Activated effector memory CD4-positive, alpha-beta T cell treated with Interleukin-2 at 50 U/mL for 16 hours (primary cell): Measurements from ENCODE around the gene MS4A8.
"Not testable (repeated sequence)": the region's sequence is repeated elsewhere in the genome, so short reads cannot be mapped to it uniquely, and the experiment has no call there.

ENCODE experiments used
- DNase-seq: peaks from one replicate; pipeline ENCODE4 v3.0.0-alpha.2; 2020

MS4A8 gene

DNA sequence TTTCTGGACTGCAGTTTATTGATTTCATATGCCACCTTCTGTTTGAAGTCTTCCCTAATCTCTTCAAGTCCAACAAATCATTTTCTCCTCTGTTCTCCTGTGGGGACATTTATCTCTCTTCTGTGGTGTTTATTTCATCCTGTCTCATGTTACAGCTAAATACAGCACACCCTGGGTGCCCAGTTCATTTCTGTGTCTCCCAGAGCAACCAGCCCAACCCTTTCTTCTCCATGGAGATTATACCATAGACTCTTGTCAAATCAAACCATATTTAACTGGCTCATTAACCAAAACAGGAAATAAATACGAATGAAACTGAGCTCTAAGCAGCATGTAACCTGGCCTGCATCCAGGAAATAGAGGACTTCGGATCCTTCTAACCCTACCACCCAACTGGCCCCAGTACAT lies at the start of gene MS4A8:
Gene MS4A8 (plus strand): TSS at position 329 of the 408 bp plus-strand sequence. CDS start 1,249 bp downstream, outside the sequence.
- no peak for DNase-seq

GRCh38 chr11:60657888-60658287 lies 41.5 kb upstream of the MS4A8 start:
- no peak for DNase-seq

DNA sequence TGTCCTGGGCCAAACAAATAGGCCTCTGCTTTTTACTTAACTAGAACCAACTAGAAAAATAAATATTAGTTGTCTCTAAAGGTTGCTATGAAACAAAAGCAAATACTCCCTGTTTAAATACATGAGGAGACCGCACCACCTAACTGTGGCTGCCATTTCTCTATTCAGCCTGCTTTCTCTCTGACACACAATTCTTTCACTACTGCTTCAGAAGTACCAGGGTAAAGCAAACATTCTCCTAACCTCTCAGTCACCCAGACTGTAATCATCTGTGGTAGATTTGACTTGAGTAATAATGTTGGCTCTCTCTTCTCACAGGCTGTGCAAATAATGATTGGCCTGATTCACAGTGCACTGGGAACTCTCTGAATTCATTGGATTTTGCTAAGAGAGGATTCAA lies 41.0 kb upstream of the MS4A8 start:
- DNase-seq = no peak

- DNase-seq = no peak
Measured at GRCh38 chr11:60672255-60672654, 27.2 kb upstream of the MS4A8 start.

DNA sequence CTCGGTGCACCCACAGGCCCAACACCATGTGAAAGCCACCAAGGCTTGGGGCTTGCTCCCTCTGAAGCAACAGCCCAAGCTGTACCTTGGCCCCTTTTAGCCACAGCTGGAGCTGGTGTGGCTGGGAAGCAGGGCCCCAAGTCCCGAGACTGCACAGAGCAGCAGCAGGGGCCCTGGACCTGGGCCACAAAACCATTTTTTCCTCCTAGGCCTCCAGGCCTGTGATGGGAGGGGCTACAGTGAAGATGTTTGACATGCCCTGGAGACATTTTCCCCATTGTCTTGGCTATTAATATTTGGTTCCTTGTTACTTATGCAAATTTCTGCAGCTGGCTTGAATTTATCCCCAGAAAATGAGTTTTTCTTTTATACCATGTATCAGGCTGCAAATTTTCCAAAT lies 21.2 kb upstream of the MS4A8 start:
- DNase-seq = not testable (repeated sequence)

GRCh38 chr11:60679879-60680278 lies 19.5 kb upstream of the MS4A8 start:
- DNase-seq = no peak

DNA sequence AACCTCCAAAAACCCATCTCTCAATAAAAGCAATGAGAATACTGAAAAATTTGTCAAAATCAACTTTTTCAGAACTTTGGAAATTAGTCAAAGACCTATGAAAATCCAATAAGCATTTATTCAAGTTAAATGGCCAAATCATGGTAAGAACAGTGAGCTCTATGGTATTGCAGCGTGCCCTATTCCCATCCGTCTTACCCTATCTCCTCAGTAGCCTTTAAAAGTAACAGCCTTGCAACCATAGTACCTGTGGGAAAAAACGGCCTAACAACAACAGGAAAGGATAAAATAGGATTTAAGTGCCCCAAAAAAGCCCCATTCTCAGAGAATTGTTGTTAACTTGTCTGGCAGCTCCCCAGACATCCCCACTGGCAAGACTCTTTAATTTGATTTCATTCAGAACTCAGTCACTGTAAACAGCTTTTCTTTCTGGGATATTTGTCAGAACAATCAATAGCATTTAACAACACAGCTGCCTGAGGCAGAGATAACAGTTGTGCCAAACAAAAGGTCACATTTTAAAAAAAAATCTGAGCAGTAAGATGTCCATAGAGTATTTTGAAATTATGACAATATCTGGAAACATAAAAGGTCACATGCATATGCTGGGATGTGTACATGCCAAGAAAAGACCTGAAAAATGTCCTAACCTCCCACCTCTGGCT lies 18.8 kb upstream of the MS4A8 start:
- no peak for DNase-seq

- not testable (repeated sequence) for DNase-seq
Measured at GRCh38 chr11:60684541-60684848, 14.9 kb upstream of the MS4A8 start.

DNA sequence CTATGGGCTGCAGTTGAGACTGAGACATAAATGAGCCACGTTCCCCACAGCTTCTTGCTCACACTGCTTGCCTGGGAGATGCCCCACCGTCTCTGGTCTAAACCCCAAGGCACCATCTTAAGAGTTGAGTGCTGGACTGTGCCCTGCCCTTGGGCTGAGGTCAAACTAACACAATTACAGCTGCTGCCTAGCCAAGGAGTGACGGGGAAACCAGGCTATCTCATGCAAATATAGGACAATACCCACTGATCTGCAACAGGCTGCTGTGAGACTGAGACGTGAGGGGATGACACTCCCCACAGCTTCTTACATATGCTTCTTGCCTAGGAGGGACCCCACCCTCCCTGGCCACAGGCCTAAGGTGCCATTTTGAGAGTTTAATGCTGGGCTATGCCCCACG lies 7.8 kb upstream of the MS4A8 start:
- DNase-seq = no peak

- no peak for DNase-seq
Measured at GRCh38 chr11:60699936-60700335, 524 bp downstream of the MS4A8 start.

- DNase-seq = no peak
Measured at GRCh38 chr11:60700689-60701468, 1.5 kb downstream of the MS4A8 start.

DNA sequence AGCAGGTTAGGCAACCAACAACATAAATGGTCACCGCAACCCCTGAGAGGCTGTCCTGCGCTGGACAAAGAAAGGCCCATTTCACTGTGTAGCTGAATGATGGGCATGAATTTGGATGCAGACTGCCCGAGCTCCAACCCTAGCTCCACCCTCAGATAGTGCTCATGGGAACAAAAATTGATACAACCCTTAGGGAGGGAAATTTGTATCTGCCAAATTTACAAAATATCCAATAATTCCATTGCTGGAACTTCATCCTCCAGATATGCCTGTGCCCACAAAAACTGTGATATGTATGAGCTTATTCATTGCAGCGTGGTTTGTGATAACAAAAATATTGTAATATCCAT lies 2.0 kb downstream of the MS4A8 start:
- no peak for DNase-seq

GRCh38 chr11:60703374-60703773 lies 4.0 kb downstream of the MS4A8 start:
- no peak for DNase-seq

DNA sequence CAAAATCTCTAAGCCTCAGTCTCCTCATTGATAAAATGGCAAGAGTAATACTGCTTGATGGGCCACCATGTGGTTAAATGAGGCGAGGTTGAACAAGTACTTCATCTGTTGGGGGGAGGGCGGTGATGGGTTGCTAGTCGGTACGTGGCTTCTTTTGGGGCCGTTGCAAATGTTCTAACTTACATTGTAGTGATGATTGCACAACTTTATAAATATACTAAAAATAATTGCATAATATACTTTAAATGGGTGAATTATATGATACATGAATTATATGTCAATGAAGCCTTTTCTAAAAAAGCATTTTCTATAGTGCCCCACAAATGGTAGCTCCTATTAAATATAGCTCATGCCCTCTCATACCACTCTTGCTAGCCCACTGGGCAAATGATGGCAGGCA lies 6.5 kb downstream of the MS4A8 start:
- no peak for DNase-seq

GRCh38 chr11:60706931-60707330 lies 7.5 kb downstream of the MS4A8 start:
- no peak for DNase-seq

DNA sequence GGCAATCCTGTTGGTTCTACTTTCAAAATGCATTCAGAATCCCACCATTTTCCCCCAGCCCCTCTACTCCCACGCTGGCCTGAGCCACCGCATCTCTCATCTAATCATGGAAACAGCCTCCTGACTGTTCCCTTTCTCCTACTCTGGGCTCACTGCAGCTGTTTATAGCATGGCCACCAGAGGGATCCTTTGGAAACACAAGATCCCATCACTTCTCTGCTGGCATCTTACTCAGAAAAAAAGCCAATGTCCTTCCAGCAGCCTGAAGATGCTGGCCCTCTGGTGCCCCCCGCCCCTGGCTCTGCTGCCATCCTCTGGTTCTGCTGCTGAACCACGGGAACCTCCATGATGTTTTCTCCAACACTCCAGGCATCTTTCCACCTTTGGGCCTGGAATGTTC lies 11.1 kb downstream of the MS4A8 start:
- DNase-seq = no peak

DNA sequence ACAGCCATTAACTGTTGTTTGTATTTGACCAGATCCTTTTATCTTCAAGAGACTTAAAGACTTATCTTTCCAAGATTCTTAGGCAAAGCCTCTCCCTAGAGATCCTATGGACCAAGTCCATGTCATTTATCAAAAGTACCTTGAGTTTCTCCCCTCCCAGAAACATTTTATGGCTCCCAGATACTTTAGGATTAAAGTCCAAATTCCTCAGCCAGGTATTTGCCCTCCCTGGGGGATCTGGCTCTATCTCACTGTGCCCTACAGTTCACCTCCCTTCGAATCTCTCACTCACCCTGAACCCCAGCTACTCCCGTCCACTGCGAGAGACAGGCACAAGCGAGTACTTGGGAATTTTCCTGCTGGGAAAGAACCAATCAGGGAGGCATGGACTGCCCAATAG lies 11.9 kb downstream of the MS4A8 start:
- no peak for DNase-seq

- not testable (repeated sequence) for DNase-seq
Measured at GRCh38 chr11:60713423-60713822, 14.0 kb downstream of the MS4A8 start.

GRCh38 chr11:60717956-60718355 lies 18.5 kb downstream of the MS4A8 start:
- no peak for DNase-seq

DNA sequence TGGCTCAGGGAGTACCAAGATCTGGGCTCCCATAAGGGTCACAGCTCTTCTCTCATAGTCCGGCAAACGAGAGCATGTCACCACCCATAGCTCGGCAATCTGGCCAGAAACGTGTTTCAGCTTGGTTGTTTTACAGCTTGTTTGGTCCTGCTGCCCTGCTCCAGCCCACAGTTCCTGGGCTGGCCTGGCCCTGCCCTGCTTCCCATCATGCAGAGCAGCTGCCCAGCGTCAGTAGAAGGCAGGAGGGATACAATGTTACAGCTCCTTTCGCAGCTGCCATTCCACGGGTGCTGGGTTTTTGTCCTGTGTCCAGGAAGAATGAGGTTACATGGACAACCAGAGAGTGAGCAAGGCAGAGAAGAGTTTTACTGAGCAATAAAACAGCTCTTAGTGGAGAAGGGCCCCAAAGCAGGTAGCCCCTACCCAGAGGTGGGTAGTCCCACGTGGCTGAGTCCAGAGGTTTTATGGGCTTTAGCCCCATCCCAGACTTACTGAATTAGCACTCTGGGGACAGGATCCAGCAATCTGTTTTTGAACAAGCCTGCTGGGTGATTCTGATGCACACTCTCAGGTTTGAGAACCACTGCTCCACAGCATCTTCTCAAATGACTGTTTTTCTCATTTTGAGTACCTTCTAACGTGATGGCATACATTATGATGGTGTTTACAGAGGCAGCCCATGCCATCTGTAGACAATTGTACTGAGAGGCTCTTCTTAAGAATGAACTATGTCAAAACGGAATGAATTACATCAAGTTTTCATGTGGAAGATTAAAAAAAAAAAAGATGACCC lies 19.3 kb downstream of the MS4A8 start:
- no peak for DNase-seq

GRCh38 chr11:60719391-60719790 lies 20.0 kb downstream of the MS4A8 start:
- no peak for DNase-seq

- no peak for DNase-seq
Measured at GRCh38 chr11:60720460-60720859, 21.0 kb downstream of the MS4A8 start.

DNA sequence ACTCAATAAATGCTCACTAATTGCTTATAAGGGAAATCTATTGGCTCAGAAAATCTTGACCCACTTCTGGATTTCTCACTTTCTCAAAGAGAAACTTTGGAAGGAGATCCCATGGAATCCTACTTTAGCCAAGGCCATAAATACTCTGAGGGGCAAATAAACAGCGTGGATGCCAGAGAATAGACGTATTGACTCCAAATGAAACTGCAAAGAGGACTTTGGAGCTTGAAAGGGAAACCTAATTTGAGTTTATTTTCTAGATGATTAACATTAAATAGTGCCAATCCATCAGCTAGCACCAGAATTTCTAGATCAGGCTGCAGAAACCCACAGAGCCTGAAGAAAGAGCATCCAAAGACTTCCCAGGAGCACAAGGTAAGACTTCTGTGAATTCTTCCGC lies 25.0 kb downstream of the MS4A8 start, which contains the start of gene MS4A18:
Gene MS4A18 (plus strand): TSS at position 301 of the 400 bp plus-strand sequence.
- DNase-seq = no peak

DNA sequence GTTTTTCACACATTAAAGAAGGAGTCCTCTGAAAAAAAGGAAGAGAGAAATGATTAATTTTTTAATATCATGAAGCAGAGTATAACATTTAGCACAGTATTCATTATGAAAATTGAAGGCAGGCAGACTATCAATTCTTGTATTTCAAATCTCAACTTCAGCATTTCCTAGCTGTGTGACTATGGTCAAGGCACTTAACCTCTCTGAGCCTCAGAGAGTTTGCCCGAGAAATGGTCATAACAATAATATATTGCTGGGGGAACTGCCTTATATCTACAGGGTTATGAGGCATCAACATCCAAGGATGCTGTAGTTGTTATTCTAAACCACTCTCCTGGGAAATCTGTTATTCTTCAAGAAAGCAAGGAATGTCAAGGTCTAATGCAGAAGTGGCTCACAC lies 26.2 kb downstream of the MS4A8 start:
- no peak for DNase-seq
